ENCODE results near the gene MAGEB16.

MAGEB16 gene

GRCh38 chrX:35798042-35798441, at the start of gene MAGEB16:
Gene MAGEB16, plus strand, starts transcription at chrX:35798342. Its CDS starts 3,855 bp downstream, at chrX:35802197.
- no peak for TF ChIP-seq USF1 (IDR thresholded peaks at IDR 0.05)
- TF ChIP-seq EGR1 (IDR thresholded peaks at IDR 0.05), result no peak
- no peak for TF ChIP-seq TEAD4 (IDR thresholded peaks at IDR 0.05)
- no peak for TF ChIP-seq FOXM1 (IDR thresholded peaks at IDR 0.05; ENCODE audit: borderline replicate concordance, low read depth)

GRCh38 chrX:35773958-35774564, 24.1 kb upstream of the MAGEB16 start:
- no peak for TF ChIP-seq RAD21 (IDR thresholded peaks at IDR 0.05; ENCODE audit: low read depth)
- TF ChIP-seq MAX (IDR thresholded peaks at IDR 0.05), result no peak
- no peak for TF ChIP-seq CEBPB (IDR thresholded peaks at IDR 0.05)
- no peak for TF ChIP-seq EP300 (IDR thresholded peaks at IDR 0.05; ENCODE audit: borderline replicate concordance)
- TF ChIP-seq YY1 (IDR thresholded peaks at IDR 0.05; ENCODE audit: low read depth), result no peak
- no peak for TF ChIP-seq TAF1 (IDR thresholded peaks at IDR 0.05; ENCODE audit: low read depth)
- TF ChIP-seq FOXM1 (IDR thresholded peaks at IDR 0.05; ENCODE audit: borderline replicate concordance, low read depth), result no peak
- no peak for TF ChIP-seq ZBTB7A (IDR thresholded peaks at IDR 0.05; ENCODE audit: low read depth)
- no peak for TF ChIP-seq USF1 (IDR thresholded peaks at IDR 0.05)
- no peak for TF ChIP-seq CREB1 (IDR thresholded peaks at IDR 0.05; ENCODE audit: low read depth)
- TF ChIP-seq TCF12 (IDR thresholded peaks at IDR 0.05; ENCODE audit: low read depth), result no peak
- TF ChIP-seq TEAD4 (IDR thresholded peaks at IDR 0.05), result no peak
- TF ChIP-seq REST (IDR thresholded peaks at IDR 0.05; ENCODE audit: low read depth), result no peak

- TF ChIP-seq TCF12 (IDR thresholded peaks at IDR 0.05; ENCODE audit: low read depth) (no peak), TAF1 (IDR thresholded peaks at IDR 0.05; ENCODE audit: low read depth) (no peak), FOXM1 (IDR thresholded peaks at IDR 0.05; ENCODE audit: borderline replicate concordance, low read depth) (no peak), YY1 (IDR thresholded peaks at IDR 0.05; ENCODE audit: low read depth) (no peak), MAX (IDR thresholded peaks at IDR 0.05) (no peak), CREB1 (IDR thresholded peaks at IDR 0.05; ENCODE audit: low read depth) (no peak), NFIC (IDR thresholded peaks at IDR 0.05) (no peak), EP300 (IDR thresholded peaks at IDR 0.05; ENCODE audit: borderline replicate concordance) (no peak), REST (IDR thresholded peaks at IDR 0.05; ENCODE audit: low read depth) (no peak), TEAD4 (IDR thresholded peaks at IDR 0.05) (no peak), USF1 (IDR thresholded peaks at IDR 0.05) (no peak), ZBTB7A (IDR thresholded peaks at IDR 0.05; ENCODE audit: low read depth) (no peak), CEBPB (IDR thresholded peaks at IDR 0.05) (no peak), RAD21 (IDR thresholded peaks at IDR 0.05; ENCODE audit: low read depth) (no peak), EGR1 (IDR thresholded peaks at IDR 0.05) (no peak)
These were observed 13.1 kb upstream of the MAGEB16 start for GRCh38 chrX:35785075-35785474.

- no peak for TF ChIP-seq RAD21 (IDR thresholded peaks at IDR 0.05; ENCODE audit: low read depth)
These were observed 11.9 kb upstream of the MAGEB16 start for GRCh38 chrX:35786271-35786670.

- TF ChIP-seq CREB1 (IDR thresholded peaks at IDR 0.05; ENCODE audit: low read depth) (no peak), MAX (IDR thresholded peaks at IDR 0.05) (no peak), TAF1 (IDR thresholded peaks at IDR 0.05; ENCODE audit: low read depth) (no peak), USF1 (IDR thresholded peaks at IDR 0.05) (no peak)
These were observed 10.3 kb upstream of the MAGEB16 start for GRCh38 chrX:35787867-35788266.

All from Ishikawa (cell line).